Measurements from ENCODE around the gene PTGIR.

PTGIR gene

GRCh38 chr19:46613525-46613924, 11.4 kb downstream of the PTGIR start:
- no peak for DNase-seq

- DNase-seq: no peak
These were observed 13.1 kb downstream of the PTGIR start for GRCh38 chr19:46611776-46612175.

GRCh38 chr19:46610851-46611770, 13.8 kb downstream of the PTGIR start:
- no peak for DNase-seq

GRCh38 chr19:46610413-46610775, 14.5 kb downstream of the PTGIR start:
- no peak for DNase-seq

- DNase-seq: no peak
These were observed 15.1 kb downstream of the PTGIR start for GRCh38 chr19:46609511-46610412.

GRCh38 chr19:46608581-46609345, 16.1 kb downstream of the PTGIR start:
- DNase-seq: no peak

GRCh38 chr19:46608178-46608577, 16.7 kb downstream of the PTGIR start:
- no peak for DNase-seq

GRCh38 chr19:46607448-46607841, 17.4 kb downstream of the PTGIR start:
- peak; percentile 37 for DNase-seq

- DNase-seq: no peak
These were observed 18.0 kb downstream of the PTGIR start for GRCh38 chr19:46606681-46607447.

GRCh38 chr19:46606019-46606418, 18.9 kb downstream of the PTGIR start:
- no peak for DNase-seq

GRCh38 chr19:46605356-46605821, 19.5 kb downstream of the PTGIR start:
- no peak for DNase-seq

GRCh38 chr19:46604781-46605355, 20.0 kb downstream of the PTGIR start:
- no peak for DNase-seq

- no peak for DNase-seq
These were observed 21.1 kb downstream of the PTGIR start for GRCh38 chr19:46603752-46604231.

- DNase-seq: no peak
These were observed 21.7 kb downstream of the PTGIR start for GRCh38 chr19:46603195-46603637.

GRCh38 chr19:46602392-46603194, 22.3 kb downstream of the PTGIR start:
- no peak for DNase-seq

- no peak for DNase-seq
These were observed 23.3 kb downstream of the PTGIR start, which contains the start of gene CALM3 for GRCh38 chr19:46601318-46602224. Gene CALM3, plus strand, starts transcription at chr19:46601330. Its CDS starts 105 bp downstream, at chr19:46601435.

GRCh38 chr19:46600384-46601317, 24.2 kb downstream of the PTGIR start:
- DNase-seq: peak; percentile 93

- DNase-seq: no peak
These were observed 25.0 kb downstream of the PTGIR start for GRCh38 chr19:46599716-46600373.
